HG02623 (cell line): ENCODE data around the gene STOML1.

ENCODE experiments used
- ATAC-seq: cut with Tn5 transposase; IDR thresholded peaks from one replicate; pipeline ENCODE4 v1.9.1; 2021; ENCODE audit warnings: moderate library complexity; ENCODE audit not compliant: unreplicated experiment

Gene STOML1

DNA sequence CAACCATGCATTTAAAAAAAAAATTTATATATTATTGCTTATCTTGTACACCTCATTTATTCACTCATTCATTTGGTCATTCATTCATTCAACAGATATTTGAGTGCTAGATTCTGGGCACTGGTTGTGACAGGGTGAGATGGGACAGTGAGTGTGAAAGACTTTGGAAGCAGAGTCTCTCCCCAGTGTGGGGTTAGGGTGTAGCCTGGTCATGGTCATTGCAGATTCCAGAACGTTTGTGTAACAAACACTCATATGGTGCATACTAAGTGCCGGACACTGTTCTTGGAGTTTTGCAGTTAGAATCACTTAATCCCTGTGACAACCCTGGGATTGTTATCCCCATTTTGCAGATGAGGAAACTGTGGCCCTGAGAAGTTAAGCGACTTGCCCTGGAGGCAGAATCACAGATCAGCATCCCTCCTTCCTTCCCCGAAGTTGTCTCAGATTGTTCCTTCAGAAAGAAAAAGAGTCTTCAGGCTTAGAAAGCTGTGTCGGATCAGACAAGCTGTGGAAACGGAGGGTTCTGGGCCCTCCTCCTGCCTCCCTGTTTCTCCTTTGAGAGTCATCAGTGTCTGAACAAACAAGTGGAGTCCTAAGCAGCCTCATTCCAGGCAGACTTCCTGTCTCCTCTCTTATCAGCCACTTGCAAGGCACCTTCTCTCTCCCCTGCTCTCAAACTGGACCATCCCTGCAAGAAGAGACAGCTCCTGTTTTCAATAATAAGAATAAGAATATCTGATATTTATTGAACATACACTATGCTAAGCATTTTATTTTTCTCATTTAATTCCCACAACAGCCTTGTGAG lies 59.5 kb downstream of the STOML1 start:
- ATAC-seq: no peak

DNA sequence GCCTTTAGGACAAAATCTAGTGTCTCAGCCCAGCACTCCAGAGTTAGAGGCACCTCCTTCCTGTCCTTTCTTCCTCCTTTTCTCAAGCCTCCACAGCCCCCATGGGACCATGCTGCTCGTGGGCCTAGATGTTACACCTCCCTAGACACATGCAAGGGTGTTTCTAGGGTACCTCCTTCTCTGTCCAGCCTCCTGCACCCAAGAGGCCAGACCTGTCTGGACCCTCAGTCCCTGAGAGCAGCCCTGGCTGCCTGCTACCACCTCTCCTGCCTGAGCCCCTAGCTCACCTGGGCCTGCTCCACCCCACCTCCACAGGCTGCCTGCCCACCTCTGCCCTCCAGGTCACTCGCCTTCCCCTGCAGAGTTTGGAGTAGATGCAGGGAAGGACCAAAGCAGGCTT lies 60.7 kb downstream of the STOML1 start:
- no peak for ATAC-seq

DNA sequence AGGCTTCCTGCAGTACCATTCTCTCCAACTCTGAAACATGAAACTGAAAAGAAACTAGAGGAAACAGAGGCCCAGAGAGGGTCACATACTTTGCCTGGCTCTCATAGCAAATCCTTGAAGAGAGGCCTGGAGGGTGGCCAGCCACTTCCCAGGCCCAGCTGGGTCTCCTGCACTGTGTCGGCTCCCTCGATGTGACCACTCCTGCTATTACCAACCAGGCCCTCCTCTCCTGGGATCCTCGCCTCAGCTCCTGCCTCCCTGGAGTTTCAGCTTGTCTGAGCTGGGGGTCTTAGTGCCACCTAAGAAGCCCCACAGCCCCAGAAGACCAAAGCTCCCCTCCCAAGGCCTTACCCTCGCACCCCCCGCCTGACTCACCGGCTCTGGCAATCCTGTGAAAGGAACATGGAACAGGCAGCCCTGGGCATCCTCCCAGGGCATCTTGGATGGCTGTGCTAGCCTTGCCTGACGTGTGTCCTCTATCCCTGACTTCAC lies 61.3 kb downstream of the STOML1 start:
- ATAC-seq: no peak

DNA sequence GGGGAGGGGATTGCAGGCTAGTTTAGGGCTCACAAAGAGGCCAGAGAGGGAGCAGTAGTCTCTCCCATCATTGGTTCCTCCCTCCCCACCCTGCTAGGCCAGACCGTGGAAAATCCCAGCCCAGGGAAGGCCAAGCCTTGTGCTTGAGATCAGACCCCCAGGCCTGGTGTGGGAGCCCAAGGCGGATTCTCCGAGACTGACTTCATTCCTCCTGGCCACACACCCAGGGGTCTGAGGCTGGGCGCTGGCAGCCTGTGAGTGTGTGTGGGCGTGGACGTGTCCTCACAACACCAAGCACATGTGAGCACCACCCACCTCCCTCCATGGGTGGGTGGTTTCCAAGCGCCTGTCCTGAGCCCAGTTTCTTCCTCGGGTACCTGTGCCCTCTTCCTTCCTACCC lies 61.7 kb downstream of the STOML1 start:
- no peak for ATAC-seq

DNA sequence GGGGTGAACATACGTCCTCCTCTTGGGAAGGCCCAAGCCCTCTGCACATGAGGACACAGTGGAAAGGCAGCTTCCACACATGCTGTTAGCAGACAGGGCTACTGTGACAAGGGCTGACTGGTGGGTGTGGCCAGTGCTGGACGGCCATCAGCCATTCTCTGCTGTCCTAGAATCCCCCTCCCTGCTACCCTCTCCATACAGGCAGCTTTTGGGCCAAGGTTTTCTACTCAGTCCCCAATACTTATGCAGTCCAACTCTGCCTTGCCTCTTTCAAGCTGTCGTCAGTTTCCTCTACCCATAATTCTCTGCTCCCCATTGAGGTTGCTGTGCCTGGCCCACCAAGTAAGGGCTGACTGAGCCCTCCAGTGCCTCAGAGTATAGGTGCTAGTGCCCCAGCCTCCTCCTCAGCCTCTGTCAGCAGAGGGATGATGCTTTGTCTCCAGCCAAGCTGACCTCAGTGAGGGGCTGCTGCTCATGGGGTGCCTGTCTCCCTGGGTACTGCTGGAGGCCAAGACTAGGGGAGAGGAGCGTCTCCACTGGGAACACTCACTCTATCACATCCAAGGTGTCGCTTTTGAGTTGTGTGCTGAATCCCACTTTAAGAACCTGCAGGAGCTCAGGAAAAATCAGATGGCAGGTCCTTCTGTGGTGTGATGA lies 63.0 kb downstream of the STOML1 start:
- ATAC-seq: no peak
